ENCODE results near the gene FAM131C.

FAM131C gene

DNA sequence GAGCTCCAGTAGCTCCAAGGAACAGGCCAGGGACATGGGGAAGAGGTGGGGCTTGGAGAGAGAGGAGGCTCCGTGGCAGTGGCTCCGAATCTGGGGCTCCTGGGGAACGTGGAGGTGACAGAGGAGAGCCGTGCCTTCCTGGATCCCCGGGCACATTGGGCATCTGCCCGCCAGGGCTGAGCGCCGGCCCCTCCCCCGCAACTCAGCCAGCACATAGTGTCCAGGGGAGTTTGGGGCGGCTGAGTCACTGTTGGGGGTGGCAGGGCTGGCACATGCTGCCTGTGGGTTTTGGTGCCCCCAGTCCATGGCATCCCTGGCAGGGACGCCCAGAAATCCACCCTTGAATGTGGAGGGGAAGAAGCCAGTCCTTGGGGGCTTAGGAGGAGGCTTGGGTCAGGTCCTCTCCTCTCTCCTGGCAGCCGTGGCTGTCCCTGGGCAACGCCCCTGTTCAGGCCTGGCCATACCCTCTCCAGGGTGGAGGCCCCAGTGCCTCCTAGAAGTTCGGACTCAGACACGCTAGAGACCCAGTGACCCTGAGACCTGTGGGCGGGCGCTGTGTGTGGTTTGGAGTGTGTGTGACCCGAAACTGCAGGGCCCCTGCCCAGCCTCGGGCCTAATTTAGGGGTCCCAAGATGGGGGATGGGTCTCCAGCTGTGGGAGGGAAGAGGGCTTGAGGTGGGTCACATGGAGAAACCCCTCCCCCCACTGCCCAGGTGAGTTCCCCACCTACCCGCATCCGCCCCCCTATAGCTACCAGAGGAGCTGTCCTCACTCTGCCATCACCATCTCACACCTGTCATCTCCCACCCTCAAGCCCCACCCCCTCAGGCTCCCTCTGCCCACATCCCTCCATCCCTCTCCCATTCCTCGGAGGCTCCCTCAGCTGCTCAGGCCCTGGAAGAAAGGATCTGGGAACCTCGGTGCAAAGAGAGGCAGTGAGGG is 57.2 kb downstream of the FAM131C start:
- DNase-seq (ENCODE audit: low spot score): no peak

- no peak for DNase-seq (ENCODE audit: low spot score)
These were observed 58.0 kb downstream of the FAM131C start for GRCh38 chr1:16015491-16015890.

GRCh38 chr1:16014509-16015482 is 58.7 kb downstream of the FAM131C start:
- DNase-seq (ENCODE audit: low spot score): no peak

DNA sequence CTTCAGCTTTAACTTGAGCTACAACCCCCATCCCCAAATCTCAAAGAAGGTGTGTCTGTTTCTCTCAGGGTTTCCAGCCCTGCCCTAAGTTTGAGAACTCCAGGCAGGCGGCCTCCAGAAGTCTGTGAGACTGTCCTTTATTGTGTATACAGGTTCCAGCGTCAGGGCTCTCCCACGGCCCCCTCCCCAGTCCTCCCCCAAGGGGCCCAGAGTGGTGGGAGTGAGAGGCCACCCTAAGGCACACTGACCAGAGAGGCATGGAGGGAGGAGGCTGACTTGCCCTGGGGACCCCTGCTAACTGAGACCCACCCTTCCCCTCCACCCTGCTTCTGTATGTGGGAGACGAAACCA is 59.6 kb downstream of the FAM131C start:
- no peak for DNase-seq (ENCODE audit: low spot score)

DNA sequence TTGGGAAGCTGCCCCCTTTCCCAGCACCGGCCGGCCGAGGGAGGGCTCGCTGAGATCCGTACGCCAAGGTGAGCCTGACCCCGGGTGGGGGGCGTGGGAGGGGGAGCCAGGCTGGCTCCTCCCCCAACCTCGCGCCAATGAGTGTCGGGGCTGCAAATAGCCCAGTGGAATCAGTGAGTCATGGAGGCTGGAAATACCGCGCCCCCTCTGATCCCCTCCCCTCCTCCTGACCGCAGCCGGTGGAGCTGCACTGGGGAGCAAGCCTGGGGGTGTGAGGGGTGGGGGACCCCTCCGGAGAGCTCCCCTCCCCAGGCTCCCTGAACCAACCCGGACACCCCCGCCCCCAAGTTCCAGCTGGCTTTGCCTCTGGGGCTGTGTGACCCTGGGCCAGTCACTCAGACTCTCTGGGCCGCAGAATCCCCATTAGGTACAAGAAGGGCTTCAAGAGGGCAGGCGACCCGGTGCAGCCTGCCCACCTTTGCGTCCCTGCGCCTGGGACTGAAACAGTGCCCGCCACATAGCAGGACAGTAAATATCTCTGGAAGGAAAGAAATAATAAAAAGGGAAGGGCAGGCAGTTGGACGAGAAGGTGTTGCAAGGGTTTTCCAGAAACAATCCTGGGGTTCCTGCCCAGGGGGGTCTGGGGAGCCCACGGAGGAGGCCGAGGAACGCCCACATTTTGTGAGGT is 60.1 kb downstream of the FAM131C start:
- no peak for DNase-seq (ENCODE audit: low spot score)

DNA sequence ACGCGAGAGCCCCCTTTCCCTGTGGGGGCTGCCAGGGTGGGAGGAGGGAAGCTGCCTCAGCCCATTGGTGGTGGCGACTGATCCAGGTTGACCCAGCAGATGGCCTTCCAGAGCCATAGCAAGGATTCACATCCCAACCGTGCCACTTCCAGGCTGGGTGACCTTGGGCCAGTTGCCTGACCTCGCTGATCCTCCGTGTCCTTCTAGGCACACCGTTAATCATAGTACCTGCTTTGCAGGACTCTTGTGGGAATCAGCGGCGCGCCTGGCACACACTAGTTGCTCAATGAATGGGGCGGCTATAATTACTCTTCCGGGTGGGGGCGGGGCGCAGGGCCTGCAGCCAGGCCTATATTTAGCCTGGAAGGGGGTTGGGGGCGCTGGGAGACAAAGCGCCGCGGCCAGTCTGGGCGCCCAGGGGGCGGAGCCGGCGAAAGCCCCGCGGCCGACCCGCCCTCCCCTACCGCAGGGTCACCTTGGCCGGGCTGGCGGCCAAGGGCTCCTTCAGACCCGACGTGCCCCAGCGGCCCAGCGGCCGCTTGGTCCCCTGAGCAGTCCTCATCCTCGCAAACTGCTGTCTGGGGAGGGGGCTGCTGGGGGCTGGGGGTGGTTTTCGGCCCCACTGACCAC is 60.7 kb downstream of the FAM131C start:
- no peak for DNase-seq (ENCODE audit: low spot score)

GRCh38 chr1:16011936-16012589 is 61.4 kb downstream of the FAM131C start:
- DNase-seq (ENCODE audit: low spot score): no peak

DNA sequence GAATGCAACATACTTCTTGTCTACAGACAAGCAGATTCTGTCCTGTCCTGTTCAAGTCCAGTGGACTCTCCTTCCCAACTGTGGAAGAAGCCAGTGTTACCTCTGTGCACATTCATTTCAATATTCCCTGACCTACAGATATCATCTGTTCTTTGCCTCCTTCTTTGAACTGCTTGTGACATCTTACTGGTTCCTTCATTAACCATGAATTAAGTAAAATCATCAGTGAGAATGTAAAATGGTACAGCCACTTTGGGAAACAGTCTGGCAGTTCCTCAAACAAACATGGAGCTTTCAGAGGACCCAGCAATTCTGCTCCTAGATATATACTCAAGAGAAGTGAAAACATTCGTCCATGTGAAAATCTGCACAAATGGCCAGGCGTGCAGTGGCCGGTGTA is 62.6 kb downstream of the FAM131C start:
- DNase-seq (ENCODE audit: low spot score): no peak

- no peak for DNase-seq (ENCODE audit: low spot score)
These were observed 63.8 kb downstream of the FAM131C start for GRCh38 chr1:16009678-16010077.

- DNase-seq (ENCODE audit: low spot score): peak; percentile 63
These were observed 64.4 kb downstream of the FAM131C start for GRCh38 chr1:16009030-16009460.
